ENCODE measurements around the gene PRTG.

DNA sequence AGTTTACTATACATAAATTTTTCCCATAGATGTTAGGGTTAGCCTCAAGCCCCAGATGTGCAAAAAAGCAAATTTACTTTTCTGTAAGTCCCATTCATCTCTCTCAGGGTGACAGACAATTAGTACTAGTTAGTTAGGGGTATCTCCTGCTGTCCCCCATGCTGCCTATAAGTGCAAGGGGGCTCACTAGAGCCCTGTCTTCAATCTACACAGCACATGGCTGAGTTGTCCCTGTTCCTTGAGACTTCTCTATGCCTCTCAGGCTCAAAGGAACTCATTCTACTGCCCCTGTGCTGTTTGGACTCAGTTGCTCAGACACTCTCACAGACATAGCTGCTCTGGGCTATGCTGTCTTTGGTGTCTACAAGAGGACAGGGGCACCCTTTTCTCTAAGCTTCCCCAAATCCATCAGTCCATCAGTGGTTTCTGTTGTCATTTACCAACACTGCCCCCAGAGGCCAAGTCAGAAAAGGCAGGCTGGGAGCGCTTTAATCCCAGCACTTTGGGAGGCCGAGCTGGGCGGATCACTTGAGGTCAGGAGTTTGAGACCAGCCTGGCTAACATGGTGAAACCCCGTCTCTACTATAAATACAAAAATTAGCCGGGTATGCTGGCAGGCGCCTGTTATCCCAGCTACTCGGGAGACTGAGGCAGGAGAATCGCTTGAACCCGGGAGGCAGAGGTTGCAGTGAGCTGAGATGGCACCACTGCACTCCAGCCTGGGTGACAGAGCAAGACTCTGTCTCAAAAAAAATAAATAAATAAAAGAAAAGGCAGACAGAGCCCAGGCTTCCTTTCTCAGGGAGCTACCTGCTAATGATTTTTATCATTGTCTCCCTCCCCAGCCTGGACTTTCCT is 31.4 kb upstream of the PRTG start:
- TF ChIP-seq POLR2A (IDR thresholded peaks at IDR 0.05), result no peak
- no peak for TF ChIP-seq EP300 (IDR thresholded peaks at IDR 0.05)
- TF ChIP-seq, protein P1, sequence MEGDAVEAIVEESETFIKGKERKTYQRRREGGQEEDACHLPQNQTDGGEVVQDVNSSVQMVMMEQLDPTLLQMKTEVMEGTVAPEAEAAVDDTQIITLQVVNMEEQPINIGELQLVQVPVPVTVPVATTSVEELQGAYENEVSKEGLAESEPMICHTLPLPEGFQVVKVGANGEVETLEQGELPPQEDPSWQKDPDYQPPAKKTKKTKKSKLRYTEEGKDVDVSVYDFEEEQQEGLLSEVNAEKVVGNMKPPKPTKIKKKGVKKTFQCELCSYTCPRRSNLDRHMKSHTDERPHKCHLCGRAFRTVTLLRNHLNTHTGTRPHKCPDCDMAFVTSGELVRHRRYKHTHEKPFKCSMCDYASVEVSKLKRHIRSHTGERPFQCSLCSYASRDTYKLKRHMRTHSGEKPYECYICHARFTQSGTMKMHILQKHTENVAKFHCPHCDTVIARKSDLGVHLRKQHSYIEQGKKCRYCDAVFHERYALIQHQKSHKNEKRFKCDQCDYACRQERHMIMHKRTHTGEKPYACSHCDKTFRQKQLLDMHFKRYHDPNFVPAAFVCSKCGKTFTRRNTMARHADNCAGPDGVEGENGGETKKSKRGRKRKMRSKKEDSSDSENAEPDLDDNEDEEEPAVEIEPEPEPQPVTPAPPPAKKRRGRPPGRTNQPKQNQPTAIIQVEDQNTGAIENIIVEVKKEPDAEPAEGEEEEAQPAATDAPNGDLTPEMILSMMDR (IDR thresholded peaks at IDR 0.05), result peak; percentile 33 to 66 (median 54)
- TF ChIP-seq POLR2AphosphoS5 (IDR thresholded peaks at IDR 0.05), result no peak
